Spleen (tissue), 7 donors: Measurements from ENCODE around the gene PARD6G.

Experiments used
- POLR2A ChIP-seq, 3 donors: fragments of 450-650 bp; IDR thresholded peaks; one replicate each; pipeline ENCODE4 v1.5.1; 2017; ENCODE audit warnings: antibody characterized with exemption in 3 of 3, mild to moderate bottlenecking in 1 of 3
- TF ChIP-seq, protein P1 (sequence below), 11 experiments: fragments of 200-600 bp in 7 of 11; fragments of 450-650 bp in 4 of 11; sonication (generic) in 4 of 11; IDR thresholded peaks in 8 of 11; conservative IDR thresholded peaks in 3 of 11; 1 replicate in 7 of 11; 2 replicates in 4 of 11; pipeline versions ENCODE4 v1.4.0 to v1.8.0; 2016 to 2021; ENCODE audit warnings: antibody characterized with exemption in 11 of 11, inconsistent platforms in 4 of 11, mild to moderate bottlenecking in 1 of 11
- donor health status: DM: no; HTN: no; CAD: no; lungs with moderate emphysema.
- donor health status: DM: no; HTN: no; CAD: no.
- donor health status: DM: no; HTN: no; CAD: no.

DNA sequence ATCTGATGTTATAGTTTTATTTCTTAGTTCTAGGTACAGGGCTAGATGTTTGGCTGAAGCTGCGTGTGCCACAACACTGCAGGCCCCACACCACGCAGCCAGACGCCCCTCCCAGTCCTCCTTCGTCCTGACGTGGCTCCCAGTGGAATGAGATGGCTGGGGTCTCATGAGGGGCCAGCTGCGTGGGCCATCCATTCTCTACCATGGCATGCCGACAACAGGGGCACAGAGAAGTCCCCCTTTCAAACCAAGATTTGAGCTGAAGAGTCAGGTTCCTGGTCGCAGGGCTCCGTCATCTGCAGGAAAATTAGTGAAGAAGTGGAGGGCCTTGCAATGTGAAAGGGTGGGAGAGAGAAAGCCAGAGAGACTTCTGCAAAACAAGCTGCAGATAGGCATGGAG lies 64.5 kb downstream of the PARD6G start:
- TF ChIP-seq, protein P1, sequence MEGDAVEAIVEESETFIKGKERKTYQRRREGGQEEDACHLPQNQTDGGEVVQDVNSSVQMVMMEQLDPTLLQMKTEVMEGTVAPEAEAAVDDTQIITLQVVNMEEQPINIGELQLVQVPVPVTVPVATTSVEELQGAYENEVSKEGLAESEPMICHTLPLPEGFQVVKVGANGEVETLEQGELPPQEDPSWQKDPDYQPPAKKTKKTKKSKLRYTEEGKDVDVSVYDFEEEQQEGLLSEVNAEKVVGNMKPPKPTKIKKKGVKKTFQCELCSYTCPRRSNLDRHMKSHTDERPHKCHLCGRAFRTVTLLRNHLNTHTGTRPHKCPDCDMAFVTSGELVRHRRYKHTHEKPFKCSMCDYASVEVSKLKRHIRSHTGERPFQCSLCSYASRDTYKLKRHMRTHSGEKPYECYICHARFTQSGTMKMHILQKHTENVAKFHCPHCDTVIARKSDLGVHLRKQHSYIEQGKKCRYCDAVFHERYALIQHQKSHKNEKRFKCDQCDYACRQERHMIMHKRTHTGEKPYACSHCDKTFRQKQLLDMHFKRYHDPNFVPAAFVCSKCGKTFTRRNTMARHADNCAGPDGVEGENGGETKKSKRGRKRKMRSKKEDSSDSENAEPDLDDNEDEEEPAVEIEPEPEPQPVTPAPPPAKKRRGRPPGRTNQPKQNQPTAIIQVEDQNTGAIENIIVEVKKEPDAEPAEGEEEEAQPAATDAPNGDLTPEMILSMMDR (IDR thresholded peaks at IDR 0.05 in 8 of 11, conservative IDR thresholded peaks at IDR 0.05 in 3 of 11): no peak
- TF ChIP-seq POLR2A (IDR thresholded peaks at IDR 0.05): no peak
